Body of pancreas (tissue), 4 donors: ENCODE data around the gene JAKMIP2.

ENCODE experiments used
- CTCF ChIP-seq, 7 experiments: fragments of 450-650 bp in 4 of 7; fragments of 200-600 bp in 3 of 7; sonication (generic) in 3 of 7; IDR thresholded peaks; one replicate each; pipeline ENCODE4 v1.5.1; 2016 to 2019; ENCODE audit warnings: antibody characterized with exemption in 7 of 7
- POLR2A ChIP-seq, 3 donors: fragments of 450-650 bp; IDR thresholded peaks; one replicate each; pipeline ENCODE4 v1.6.1; 2016; ENCODE audit warnings: antibody characterized with exemption in 3 of 3, mild to moderate bottlenecking in 2 of 3

- TF ChIP-seq CTCF (IDR thresholded peaks at IDR 0.05) (no peak), POLR2A (IDR thresholded peaks at IDR 0.05) (no peak)
These were observed 81.1 kb downstream of the JAKMIP2 start for GRCh38 chr5:147701468-147701867.
